SK-N-SH treated with all-trans-retinoic acid at 6 μM for 48 hours (cell line): ENCODE data around the gene MPZL3.

ENCODE experiments used
- BACH2 ChIP-seq: fragments of 250-450 bp; sonication (Bioruptor Pico); IDR thresholded peaks from 2 replicates; pipeline ENCODE4 v1.9.0; 2021; ENCODE audit warnings: mild to moderate bottlenecking, borderline replicate concordance
- CSRNP3 ChIP-seq: fragments of 250-450 bp; sonication (Bioruptor Pico); IDR thresholded peaks from 2 replicates; pipeline ENCODE4 v1.5.1; 2021; ENCODE audit warnings: mild to moderate bottlenecking, moderate library complexity
- SNAI2 ChIP-seq: fragments of 250-450 bp; sonication (Bioruptor Pico); IDR thresholded peaks from 2 replicates; pipeline ENCODE4 v1.5.0; 2020; ENCODE audit warnings: mild to moderate bottlenecking, moderate library complexity
- TSHZ2 ChIP-seq: fragments of 250-450 bp; sonication (Bioruptor Pico); IDR thresholded peaks from 2 replicates; pipeline ENCODE4 v1.5.0; 2020; ENCODE audit warnings: mild to moderate bottlenecking, moderate library complexity
- ZFP30 ChIP-seq: fragments of 450-650 bp; formaldehyde crosslinking; IDR thresholded peaks from 2 replicates; pipeline ENCODE4 v1.5.0; 2022; ENCODE audit warnings: mild to moderate bottlenecking, moderate library complexity
- ZNF565 ChIP-seq: fragments of 450-650 bp; formaldehyde crosslinking; conservative IDR thresholded peaks from 2 replicates; pipeline ENCODE4 v1.5.0; 2020; ENCODE audit warnings: low read depth, mild to moderate bottlenecking, moderate library complexity

GRCh38 chr11:118259138-118259537, 7.0 kb upstream of the MPZL3 start:
- TF ChIP-seq BACH2: no peak
- TF ChIP-seq ZFP30 (CRISPR knock-in tag): no peak
- TF ChIP-seq SNAI2 (CRISPR knock-in tag): no peak
- no peak for TF ChIP-seq CSRNP3 (CRISPR knock-in tag)
- TF ChIP-seq TSHZ2 (CRISPR knock-in tag): no peak
- TF ChIP-seq ZNF565 (CRISPR knock-in tag): no peak
